ENCODE data around the gene SOX13.

SOX13 gene

DNA sequence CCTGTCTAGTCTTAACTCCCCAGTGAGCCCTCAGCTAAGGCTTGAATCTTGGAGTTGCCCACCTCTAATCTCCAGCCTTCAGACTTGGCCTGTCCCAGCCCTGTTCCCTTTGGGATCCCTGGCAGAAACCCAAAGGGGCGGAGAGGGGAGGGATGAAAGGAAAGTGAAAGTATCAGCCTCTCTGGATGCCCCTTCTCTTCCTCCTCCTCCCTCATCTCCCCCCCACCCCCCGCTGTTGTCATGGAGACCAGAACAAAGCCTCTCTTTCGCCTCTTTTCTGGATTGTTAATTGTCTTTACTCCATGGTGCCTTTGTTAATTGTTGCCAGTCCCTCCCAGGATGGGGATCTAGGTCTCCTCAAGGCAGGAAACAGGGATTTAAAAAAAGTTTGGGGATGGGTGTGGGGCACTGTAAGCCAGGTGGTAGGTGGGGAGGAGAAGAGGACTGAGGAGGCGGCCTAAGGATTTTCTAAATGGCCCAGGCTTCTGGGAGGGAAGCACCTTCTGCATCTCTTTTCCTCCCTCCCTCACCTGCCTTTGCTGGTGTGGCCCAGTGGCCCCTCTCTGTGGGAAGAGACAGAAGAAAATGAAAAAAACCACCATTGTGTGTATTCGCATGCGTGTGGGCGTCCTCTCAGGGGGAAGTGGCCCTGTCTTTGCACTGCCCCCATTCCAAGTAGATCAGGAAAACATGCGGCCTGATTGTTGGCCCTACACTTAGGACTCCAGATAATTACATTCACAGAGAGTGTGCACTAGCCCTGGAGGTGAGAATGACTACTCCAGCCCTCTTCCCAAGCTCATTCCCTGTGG lies 7.5 kb upstream of the SOX13 start:
- no peak for FAIRE-seq

DNA sequence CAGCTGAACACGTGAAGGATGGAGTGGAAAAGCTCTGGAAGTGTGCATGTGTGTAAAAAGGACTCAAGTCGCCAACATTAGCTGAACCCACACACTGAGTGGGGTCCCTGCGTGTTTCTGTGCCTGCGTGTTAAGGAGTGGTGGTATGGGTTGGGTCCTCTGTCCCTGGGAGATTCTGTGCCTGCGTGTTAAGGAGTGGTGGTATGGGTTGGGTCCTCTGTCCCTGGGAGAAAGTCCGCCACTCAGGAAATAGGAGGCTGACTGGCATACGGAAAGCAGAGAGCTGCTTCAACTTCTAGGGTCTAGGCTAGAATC lies 7.0 kb upstream of the SOX13 start:
- no peak for FAIRE-seq

DNA sequence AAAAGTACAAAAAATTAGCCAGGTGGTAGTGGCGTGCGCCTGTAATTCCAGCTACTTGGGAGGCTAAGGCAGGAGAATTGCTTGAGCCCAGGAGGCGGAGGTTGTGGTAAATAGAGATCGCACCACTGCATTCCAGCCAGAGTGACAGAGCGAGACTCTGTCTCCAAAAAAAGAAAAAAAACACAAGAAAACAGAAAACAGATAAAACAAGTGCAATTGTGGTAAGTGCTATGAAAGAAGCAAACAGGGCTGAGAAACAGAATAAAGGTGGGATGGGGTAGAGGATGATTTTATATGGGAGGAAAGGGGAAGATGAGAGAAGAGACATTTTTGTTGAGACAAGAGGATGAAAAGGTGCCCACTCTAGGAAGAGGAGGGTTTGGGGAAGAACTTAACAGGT lies 5.0 kb upstream of the SOX13 start:
- no peak for FAIRE-seq

DNA sequence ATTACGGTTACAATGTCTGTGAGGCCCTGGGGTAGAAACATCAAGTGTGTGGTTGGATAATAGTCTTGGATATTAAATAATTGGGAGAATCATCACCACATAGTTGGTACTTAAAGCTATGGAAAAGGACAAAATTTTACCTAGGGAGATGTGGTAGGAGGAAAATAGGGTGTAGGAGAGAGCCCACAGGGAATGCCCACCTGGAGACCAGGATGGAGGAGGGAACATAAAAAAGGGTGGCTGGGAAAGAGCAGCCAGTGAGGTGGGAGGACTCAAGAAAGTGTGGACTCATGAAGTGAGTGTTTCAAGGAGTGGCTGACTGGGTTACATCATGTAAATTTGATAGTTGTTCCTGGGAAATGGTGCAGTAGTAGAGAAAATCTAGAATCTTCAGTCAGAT lies 3.0 kb upstream of the SOX13 start:
- no peak for FAIRE-seq

DNA sequence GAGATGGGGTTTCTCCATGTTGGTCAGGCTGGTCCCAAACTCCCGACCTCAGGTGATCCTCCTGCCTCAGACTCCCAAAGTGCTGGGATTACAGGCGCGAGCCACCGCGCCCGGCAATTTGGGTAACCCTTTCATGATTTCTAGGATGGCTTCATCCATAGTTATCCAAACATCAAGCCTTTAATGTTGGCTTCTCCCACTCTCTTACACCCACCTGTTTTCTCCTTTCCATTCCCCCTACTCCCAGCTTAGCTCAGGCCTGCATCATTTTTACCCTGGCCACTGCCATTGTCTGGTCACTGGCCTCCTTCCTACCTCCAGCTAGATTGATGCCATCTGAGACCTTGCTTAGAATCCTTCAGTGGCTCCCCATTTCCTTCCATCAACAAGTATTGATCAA lies 2.0 kb upstream of the SOX13 start:
- FAIRE-seq: no peak

DNA sequence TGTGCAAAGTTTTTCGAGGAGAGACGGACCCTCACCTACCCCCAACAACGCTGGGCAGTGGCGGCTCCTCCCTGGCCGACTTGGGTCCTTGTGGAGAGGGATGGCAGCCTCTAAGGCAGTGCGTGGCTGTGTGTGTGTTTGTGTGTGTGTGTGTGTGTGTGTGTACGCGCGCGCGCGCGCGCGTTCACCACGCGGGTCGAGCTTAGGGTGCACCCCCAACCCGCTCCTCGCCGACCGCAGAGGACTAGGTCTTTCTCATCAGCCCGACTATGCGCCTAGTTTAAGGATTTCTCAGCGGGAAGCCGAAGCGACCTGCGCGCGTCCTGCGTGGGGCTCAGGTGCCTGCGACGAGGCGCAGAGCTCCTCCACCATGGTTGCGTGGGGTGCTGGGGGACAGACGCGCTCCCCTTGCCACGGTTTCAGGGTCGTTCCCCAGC lies 940 bp downstream of the SOX13 start:
- FAIRE-seq: no peak

DNA sequence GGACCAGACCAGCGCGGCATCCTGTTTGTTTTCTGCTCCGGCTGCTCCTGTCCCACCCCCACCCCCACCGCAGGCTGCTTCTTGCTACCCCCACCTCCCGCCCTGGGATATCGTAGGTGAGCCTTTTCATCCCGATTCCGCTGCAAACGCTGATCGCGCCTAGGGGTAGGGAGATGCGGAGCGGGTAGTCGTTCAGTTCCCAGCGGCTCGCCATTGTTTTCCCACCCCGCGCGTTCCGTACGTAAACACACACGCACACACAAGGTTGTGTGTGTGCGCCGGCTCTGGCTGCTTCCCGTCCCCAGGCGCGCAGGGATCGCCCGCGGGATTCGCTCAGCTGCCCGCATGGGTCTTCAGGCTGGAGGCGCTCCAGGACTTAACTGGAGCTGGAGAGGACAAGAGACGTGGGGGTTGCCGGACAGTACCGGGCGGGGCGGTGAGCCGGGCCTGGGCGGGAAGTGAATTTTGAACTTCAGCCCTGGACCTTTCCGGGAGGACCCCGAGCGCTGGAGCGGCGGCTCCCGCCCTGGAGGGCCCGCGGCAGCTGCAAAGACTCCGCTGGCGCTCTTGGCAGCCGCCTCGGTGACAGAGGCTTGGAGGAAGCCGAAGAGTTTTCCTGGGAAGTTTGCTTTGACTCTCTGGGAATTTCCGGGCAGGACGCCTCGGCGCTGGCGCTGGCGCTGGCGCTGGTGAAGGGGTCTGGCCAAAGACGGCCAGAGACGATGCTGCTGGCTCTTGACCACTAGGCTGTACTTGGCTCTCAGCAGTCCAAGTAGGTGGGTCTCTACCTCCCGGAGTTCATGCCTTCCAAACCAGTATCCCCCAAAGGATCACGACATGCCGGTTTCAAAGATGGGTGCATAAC lies 1.6 kb downstream of the SOX13 start:
- FAIRE-seq: no peak

DNA sequence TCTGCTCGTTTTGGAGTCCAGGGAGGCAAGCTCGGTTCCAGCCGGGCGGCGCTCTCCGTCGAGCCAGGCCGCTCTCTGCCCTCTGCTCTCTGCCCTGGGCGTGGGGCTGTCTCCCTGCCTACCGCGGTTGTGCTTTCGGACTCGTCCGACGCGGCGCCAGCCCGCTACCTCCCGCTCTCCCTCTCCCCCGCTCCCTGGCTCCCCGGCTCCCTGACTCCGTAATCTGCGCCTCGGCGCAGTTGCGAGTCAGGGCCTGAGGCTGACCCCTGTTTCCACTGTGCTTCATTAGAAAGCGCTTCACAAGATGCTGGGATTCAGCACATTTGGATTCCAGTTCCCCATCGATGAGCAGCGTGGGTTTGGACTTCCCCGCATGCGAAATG lies 2.2 kb downstream of the SOX13 start:
- no peak for FAIRE-seq

DNA sequence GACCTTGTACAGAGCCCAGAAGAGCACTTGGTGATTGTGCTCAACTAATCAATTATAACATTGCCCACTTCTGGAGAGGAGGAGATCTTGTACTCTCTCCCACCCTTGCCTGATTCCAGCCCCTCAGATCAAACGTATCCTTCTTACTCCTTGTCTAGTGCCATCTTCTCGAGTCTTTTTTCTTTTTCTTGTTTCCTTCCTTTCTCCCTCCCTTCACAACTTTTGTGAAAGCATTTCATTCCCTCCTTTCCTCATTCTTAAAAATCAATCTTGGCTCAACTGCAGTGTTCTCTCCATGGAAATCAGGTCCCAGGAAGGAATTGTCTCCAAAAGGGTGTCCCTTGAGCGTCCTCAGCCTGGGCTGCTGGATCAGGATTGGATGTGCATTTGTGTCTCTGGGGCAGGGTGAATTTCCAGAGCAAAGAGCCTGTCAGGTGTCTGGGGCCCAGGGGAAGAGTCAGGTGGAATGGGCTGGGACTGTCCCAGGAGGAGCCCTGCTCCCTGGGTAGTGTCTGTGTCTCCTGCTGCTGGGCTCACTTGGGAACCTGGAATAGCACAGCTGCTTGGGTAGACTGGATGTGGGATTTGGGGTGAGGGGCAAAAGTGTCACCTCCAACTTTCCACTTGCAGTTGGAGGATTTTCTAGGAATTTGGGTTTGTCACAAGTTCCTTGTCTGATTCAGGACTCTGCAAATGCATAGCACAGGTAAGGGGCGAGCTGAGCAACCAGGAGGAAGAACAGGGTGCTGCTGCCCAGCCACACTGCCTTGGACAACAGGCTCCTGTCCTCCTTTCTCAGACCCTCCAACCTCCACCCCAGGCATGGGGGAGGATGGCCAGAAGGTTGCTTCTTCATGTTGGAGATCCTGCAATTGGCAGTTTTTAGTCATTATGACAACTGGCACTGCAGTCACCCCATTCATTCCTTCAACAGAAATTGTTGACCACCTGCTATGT lies 3.3 kb downstream of the SOX13 start:
- FAIRE-seq: no peak

DNA sequence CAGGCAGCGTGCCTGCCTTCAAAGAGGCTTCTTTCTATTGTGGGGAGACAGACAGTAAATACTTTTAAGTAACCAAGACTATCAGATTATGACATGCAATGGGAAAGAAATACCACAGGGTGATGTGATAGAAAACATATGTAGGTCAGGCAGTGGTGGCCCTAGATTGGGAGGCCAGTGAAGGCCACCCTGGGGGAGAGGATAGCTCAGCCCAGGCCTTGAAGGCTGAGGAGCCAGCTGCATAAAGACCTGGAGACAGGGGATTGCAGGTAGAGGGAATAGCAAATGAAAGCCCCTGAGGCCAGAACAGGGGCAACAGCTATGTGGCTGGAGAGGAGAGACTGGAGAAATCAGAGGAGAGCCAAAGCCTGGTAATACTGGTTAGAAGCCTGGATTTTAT lies 4.0 kb downstream of the SOX13 start:
- FAIRE-seq: no peak

DNA sequence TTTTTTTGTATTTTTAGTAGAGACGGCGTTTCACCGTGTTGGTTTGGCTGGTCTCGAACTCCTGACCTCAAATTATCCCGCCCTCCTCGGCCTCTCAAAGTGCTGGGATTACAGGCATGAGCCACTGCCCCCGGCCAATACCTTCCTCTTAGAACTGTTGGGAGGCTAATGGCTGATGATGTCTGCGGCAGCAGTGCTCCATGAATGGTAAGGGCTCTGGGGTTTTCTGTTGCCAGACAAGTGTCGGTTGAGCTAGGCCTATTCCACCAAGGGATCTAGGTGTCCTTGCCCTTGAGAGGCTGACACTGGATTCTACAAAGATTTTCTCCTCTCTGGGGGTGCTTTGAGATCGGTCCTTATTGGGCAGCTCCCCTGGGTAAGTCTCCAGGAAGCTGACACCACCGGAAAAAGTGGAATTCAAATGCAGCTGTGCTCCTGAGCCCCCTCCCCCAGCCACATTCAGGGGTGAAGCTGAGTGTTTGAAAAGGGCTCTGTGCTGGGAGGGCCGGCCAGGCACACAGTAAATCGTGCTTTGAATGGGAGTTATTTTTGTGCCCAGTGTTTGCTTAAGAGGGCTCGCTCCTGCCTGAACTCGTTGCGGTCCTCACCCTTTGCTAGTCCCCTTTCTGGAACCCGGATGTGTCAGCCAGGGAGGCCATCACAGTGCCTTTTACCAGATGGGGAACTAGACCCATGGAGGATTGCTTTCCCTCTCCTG lies 5.2 kb downstream of the SOX13 start:
- FAIRE-seq: no peak

DNA sequence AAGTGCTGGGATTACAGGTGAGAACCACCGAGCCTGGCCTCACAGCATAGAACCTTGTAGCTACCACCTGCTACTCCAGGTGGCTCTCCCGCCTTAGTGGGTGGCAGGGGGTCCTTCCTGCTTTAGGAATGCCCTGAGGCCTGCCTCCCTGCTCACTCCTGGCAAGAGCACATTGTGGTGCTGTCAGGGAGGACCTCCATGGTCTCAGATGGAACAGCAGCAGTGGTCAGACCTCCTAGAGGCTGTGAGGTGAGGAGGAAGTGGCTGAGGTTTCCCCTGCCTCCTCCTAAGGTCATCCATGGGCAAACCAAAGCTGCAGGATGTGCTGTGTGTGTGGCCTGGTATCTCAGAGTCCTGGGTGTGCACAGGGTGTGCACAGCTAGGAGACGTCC lies 6.7 kb downstream of the SOX13 start:
- no peak for FAIRE-seq

DNA sequence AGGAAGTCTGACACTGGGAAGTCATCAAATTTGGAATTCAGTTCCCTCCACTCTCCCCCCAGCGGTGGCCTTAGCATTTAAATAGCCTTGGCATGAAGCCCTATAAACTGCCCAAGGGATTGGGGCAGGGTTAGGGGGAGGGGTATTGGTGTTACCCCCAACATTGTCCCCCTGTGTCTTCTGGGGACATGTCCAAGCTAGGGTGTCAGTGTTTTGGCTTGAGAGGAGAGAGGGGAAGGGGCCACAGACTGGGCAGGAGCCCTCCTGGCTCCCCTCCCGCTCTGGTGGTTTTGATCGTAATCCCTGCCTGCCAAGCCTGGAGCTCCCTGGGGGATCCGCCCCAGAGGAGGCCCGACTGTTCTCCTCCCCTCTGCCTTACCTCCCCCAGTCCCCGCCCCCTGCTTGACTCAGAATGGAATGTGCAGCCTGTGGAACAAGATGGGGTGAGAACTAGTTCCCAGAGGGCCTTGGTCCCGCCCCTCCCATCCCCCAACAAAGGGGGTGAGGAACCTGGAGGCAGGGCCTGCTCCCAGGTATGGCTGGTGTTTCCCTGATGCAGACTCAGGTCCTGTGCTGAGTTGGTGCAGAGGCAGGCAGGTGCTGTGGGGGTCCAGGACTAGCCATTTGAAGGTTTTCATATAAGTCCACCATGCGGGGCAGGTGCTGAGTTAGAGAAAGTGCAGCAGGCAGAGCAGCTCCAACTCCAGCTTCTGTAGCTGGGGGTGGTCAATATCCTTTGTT lies 7.4 kb downstream of the SOX13 start:
- FAIRE-seq: no peak

DNA sequence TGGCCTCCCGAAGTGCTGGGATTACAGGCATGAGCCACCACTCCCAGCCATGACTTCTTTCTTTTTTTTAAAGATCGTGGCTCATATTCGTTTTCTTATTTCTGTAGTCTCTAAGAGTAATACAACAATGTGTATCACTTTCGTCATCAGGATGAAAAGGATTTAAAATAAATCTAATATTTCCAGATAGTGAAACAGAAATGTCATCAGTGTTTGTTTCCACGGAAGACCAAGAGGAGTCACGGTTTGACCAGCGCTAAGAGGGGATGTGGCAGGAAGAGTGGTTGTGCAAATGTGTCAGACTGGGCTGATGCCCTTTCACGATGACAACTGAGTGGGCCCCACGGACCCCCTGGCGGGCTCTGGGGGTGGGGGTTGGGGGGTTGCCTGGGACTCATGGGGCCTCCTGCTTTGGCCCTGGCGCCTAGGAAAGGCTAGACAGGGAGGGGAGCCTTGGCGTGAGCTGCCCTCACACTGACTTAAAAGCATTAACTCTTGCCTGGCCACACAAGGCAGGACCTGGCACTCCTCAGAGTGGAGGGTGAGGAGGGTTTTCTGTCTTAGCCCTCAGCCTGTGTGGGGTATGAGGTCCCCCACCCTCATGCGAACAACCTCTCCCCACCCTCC lies 8.4 kb downstream of the SOX13 start:
- FAIRE-seq: no peak

DNA sequence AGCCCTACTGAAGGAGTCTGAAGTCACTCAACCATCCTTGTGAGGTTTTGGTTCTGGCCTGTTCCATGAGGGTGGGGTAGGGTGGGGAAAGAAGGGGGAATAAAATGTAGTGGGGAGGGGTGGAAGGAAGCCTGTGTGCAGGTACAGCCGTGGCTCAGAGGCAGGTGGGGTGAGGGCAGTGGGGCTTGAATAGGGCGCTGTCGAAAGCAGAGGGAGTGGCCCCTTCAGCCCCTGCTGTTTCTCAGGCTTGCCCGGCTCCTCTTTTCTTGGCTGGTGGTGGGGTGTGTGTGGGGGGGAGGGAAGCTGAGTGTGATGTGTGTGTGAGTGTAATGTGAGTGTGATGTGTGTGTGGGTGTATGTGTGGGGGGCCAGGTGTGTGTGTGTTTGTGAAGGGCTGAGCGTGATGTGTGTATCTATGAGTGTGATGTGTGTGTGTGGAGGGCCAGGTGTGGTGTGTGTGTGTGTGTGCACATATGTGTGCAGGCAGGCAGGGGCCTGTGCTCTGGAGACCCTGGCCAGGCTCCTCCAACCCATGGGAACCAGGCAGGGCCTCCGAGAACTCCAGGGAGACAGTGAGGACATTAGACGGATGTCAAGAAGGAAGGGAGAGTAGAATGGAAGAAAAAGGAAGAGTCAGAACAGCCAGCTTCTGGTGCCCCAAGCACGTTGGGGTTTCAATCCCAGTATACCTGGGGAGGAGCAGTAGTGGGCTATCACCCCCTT lies 9.0 kb downstream of the SOX13 start:
- no peak for FAIRE-seq

DNA sequence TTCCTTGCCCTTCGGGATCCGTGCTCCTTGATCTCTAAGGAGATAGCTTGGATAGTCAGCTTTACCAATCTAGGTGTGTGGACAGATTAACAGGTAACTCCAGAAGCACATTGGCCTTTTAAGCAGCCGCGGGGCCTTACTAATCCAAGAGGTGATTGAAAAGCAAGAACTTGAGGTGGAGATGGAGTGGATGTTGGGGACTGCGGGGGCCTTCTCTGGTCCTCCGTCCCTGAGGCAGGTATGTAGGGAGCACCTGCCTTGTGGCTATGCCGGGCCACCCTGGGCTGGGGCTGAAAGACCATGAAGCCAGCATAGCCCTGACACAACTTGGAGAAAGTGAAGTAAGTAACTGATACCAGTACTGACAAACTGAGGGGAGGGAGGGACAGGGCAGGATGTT lies 10.6 kb downstream of the SOX13 start:
- FAIRE-seq: no peak

DNA sequence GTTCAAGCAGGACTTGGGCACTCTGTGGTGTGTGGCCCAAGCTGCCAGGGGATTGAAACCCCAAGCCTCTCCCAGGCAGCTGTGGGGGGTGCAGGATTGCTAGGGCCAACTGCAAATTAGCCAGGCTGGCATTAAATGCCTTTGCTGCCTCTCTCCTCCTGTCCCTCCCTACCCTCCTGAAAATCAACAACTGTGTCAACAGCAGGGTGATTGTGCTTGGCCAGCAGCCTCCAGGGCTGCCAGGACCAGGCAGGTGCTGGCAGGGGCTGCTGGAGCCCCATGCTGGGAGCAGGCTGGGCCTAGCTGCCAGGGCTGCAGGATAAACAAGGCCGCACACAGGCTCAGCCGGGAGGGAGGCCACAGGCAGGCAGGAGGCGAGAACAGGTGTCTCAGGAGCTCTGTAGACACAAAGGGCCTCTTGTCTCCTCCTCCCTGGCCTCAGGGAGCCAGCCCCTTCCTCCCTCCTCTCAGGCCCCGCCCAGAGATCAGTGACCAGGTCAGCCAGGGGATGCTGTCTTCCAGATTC lies 11.4 kb downstream of the SOX13 start:
- FAIRE-seq: no peak

DNA sequence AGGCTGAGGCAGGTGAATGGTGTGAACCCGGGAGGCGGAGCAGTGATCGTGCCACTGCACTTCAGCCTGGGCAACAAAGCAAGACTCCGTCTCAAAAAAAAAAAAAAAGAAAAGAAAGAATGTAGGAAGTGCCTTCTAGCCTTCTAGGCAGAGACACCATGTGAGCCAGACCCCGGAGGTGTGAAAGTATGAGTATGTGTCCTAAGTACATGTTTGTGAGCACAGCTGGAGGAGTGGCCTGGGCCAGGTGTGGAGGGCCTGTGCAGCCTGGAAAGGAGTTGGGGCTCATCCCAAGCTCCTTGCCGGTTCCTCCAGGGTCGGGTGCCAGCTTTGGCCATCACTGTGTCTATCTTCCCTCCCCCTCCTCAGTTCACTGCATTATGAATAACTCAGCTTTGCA lies 13.0 kb downstream of the SOX13 start:
- FAIRE-seq: no peak

DNA sequence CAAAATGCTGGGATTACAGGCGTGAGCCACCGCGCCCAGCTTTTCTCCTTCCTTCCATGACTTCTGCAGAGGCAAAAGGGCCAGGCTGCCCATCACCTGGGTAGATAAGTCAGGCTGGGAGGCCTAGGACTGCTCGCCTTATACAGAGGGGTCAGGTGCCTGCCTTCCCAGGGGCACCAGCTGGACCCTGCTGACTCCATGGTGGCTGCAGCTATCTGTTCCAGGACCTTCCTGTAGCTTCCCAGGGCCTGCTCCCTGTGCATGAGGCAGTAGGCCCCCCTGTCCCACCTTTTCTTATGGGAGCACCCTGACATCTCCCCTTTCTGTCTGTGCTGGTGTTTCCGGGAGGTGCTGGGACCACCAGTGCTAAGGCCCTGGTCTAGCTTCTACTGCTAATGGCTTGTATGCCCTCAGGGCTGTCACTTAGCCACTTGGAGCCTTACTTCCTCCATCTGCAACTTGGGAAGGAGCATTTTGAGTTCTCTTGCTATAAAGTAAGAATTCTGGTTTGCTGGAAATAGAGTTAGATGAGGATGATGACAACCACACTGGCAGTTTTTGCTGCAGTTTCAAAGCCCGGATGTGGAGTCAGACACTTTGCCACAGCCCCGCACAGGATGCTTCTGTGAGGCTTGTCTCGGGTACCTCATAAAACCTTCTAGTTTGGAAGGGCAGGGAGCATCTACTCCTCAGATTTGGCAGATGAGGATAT lies 14.4 kb downstream of the SOX13 start:
- no peak for FAIRE-seq
